Motor neuron (in vitro differentiated cells): ENCODE results near the gene CMIP. TPM values are rescaled to one million over a fixed set of nuclear protein-coding genes. Genes with fewer than 3 reads are reported as not detected.

Experiments used
- ATAC-seq, 8 experiments: fragments of 200-7000 bp; cut with Tn5 transposase; replicated peaks in 6 of 8; 2 replicates each; pipeline ENCODE4 v1.8.0; 2021; ENCODE audit warnings: mild to moderate bottlenecking in 8 of 8, moderate library complexity in 8 of 8
- H3K27ac ChIP-seq, 2 donors: fragments of 250-450 bp; sonication (Bioruptor Pico); 2 replicates each; pipeline ENCODE4 v1.9.0; 2021; ENCODE audit warnings: antibody characterized with exemption in 2 of 2, mild to moderate bottlenecking in 2 of 2, moderate library complexity in 1 of 2
- H3K4me1 ChIP-seq, 2 donors: fragments of 250-450 bp; sonication (Bioruptor Pico); replicated peaks in 1 of 2; 2 replicates each; pipeline ENCODE4 v1.6.1; 2021; ENCODE audit warnings: antibody characterized with exemption in 2 of 2, mild to moderate bottlenecking in 2 of 2, moderate library complexity in 1 of 2
- H3K4me3 ChIP-seq, 5 donors: fragments of 250-450 bp; sonication (Bioruptor Pico); 2 replicates each; pipeline ENCODE4 v1.9.0; 2021; ENCODE audit warnings: antibody characterized with exemption in 5 of 5, mild to moderate bottlenecking in 5 of 5, moderate library complexity in 4 of 5
- WGBS, 10 experiments: fragments of 450-650 bp; shearing (Covaris generic); methylation state at CpG; one replicate each; pipeline ENCODE4 v1.0.0; 2022; 5-methylcytosine and 5-hydroxymethylcytosine counted together
- in situ Hi-C, 9 experiments: fragments of 400-800 bp; cut with MboI; loops; one replicate each; pipeline ENCODE4 v1.15.0; 2021; ENCODE audit warnings: low sequenced_read_pairs in 9 of 9, low pct_unique_long_range_greater_than_20kb in 2 of 9; ENCODE audit not compliant: unreplicated experiment in 9 of 9
- total RNA-seq, 8 experiments: library from RNA; unstranded; fragments of 300-600 nt; gene quantifications; 2 replicates each; pipeline versions ENCODE4 v1.2.3 to v1.2.4, GENCODE V29; 2022

Gene CMIP
- total RNA-seq, 8 experiments from 2014 or later, result 4.6 to 35.3 (median 19.1) TPM

GRCh38 chr16:81700071-81700779 is 255.6 kb downstream of the CMIP start:
- no peak overlapping the region for H3K4me3 ChIP-seq
- no peak for ATAC-seq
- H3K27ac ChIP-seq, result no peak overlapping the region
- in situ Hi-C loops, result loop anchor here in 1 of 9 experiments (25.0 kb wide), 1 partner anchor 313 kb away; no protein-coding TSS in a partner anchor
- H3K4me1 ChIP-seq, result peaks cover 35% of the 10 kb centered on the region in 2 donors
- WGBS, 10 experiments, result 75 to 100% (median 90%) methylated on average over 2 to 16 of the region's 20 CpGs; no CpG with 5 or more reads in 3 of the 10 experiments

GRCh38 chr16:81700780-81701165 is 256.2 kb downstream of the CMIP start:
- in situ Hi-C loops, result loop anchor here in 1 of 9 experiments (25.0 kb wide), 1 partner anchor 313 kb away; no protein-coding TSS in a partner anchor
- Histone ChIP-seq H3K27ac (no peak overlapping the region), H3K4me3 (no peak overlapping the region), H3K4me1 (peaks cover 29 to 30% of the 10 kb centered on the region in 2 donors)
- no peak for ATAC-seq
- 89 to 100% (median 96%) methylated on average over 1 to 4 of the region's 4 CpGs; no CpG with 5 or more reads in 5 of the 10 experiments for WGBS, 10 experiments

GRCh38 chr16:81701296-81701970 is 256.8 kb downstream of the CMIP start:
- Histone ChIP-seq H3K4me1 (peaks cover 24 to 27% of the 10 kb centered on the region in 2 donors), H3K4me3 (no peak overlapping the region), H3K27ac (no peak overlapping the region)
- in situ Hi-C loops, result loop anchor here in 1 of 9 experiments (25.0 kb wide), 1 partner anchor 314 kb away; no protein-coding TSS in a partner anchor
- WGBS, 10 experiments, result 88 to 100% (median 98%) methylated on average over 1 to 7 of the region's 20 CpGs; no CpG with 5 or more reads in 3 of the 10 experiments
- ATAC-seq, result no peak

- in situ Hi-C loops, result loop anchor here in 1 of 9 experiments (25.0 kb wide), 1 partner anchor 315 kb away; no protein-coding TSS in a partner anchor
- WGBS, 10 experiments, result 67 to 100% (median 94%) methylated on average over 1 to 3 of the region's 5 CpGs; no CpG with 5 or more reads in 5 of the 10 experiments
- ATAC-seq, result no peak
- H3K27ac ChIP-seq, result no peak overlapping the region
- peaks cover 23 to 24% of the 10 kb centered on the region in 2 donors for H3K4me1 ChIP-seq
- no peak overlapping the region for H3K4me3 ChIP-seq
These were observed 257.9 kb downstream of the CMIP start for GRCh38 chr16:81702506-81702905.

- WGBS, 10 experiments, result 80 to 100% (median 90%) methylated on average over 1 to 5 of the region's 27 CpGs; no CpG with 5 or more reads in 5 of the 10 experiments
- peak; percentile 34 to 98 (median 52) for ATAC-seq
- H3K4me3 ChIP-seq, result no peak overlapping the region
- in situ Hi-C loops, result loop anchor here in 1 of 9 experiments (25.0 kb wide), 1 partner anchor 316 kb away; no protein-coding TSS in a partner anchor
- peaks cover 15 to 16% of the 10 kb centered on the region in 2 donors for H3K4me1 ChIP-seq
- no peak overlapping the region for H3K27ac ChIP-seq
These were observed 258.9 kb downstream of the CMIP start for GRCh38 chr16:81703177-81704155.

- 80 to 96% (median 93%) methylated on average over 1 to 8 of the region's 13 CpGs; no CpG with 5 or more reads in 5 of the 10 experiments for WGBS, 10 experiments
- Histone ChIP-seq H3K4me3 (no peak overlapping the region), H3K4me1 (peaks cover 23 to 24% of the 10 kb centered on the region in 2 donors), H3K27ac (no peak overlapping the region)
- in situ Hi-C loops, result loop anchor here in 1 of 9 experiments (25.0 kb wide), 1 partner anchor 318 kb away; no protein-coding TSS in a partner anchor
- ATAC-seq, result no peak
These were observed 260.7 kb downstream of the CMIP start for GRCh38 chr16:81705261-81705660.

GRCh38 chr16:81706327-81707295 is 262.0 kb downstream of the CMIP start:
- in situ Hi-C loops, result loop anchor here in 1 of 9 experiments (25.0 kb wide), 1 partner anchor 319 kb away; no protein-coding TSS in a partner anchor
- Histone ChIP-seq H3K27ac (peak overlapping the region; percentile 70 to 75), H3K4me1 (peaks cover 36 to 37% of the 10 kb centered on the region in 2 donors), H3K4me3 (no peak overlapping the region)
- 40 to 93% (median 80%) methylated on average over 2 to 7 of the region's 26 CpGs; no CpG with 5 or more reads in 3 of the 10 experiments for WGBS, 10 experiments
- peak in 1 of 8 experiments; percentile 19 for ATAC-seq

GRCh38 chr16:81707411-81708265 is 263.0 kb downstream of the CMIP start:
- Histone ChIP-seq H3K4me1 (peaks cover 40 to 41% of the 10 kb centered on the region in 2 donors), H3K4me3 (no peak overlapping the region), H3K27ac (peak overlapping the region; percentile 70 to 75)
- in situ Hi-C loops, result loop anchor here in 1 of 9 experiments (25.0 kb wide), 1 partner anchor 320 kb away; no protein-coding TSS in a partner anchor
- whole genome bisulfite sequencing, 10 experiments, result 51 to 100% (median 87%) methylated on average over 3 to 10 of the region's 27 CpGs; no CpG with 5 or more reads in 1 of the 10 experiments
- peak in 1 of 8 experiments; percentile 32 for ATAC-seq

GRCh38 chr16:81708266-81709015 is 263.8 kb downstream of the CMIP start:
- in situ Hi-C loops, result loop anchor here in 1 of 9 experiments (25.0 kb wide), 1 partner anchor 321 kb away; no protein-coding TSS in a partner anchor
- peaks cover 40 to 41% of the 10 kb centered on the region in 2 donors for H3K4me1 ChIP-seq
- ATAC-seq, result peak in 2 of 8 experiments; percentile 20 to 35
- H3K27ac ChIP-seq, result no peak overlapping the region
- WGBS, 10 experiments, result 60 to 100% (median 78%) methylated on average over 1 to 8 of the region's 11 CpGs; no CpG with 5 or more reads in 2 of the 10 experiments
- no peak overlapping the region for H3K4me3 ChIP-seq
